GM12873 (cell line): ENCODE data around the gene DPP6.

Source experiments
- CTCF ChIP-seq: IDR thresholded peaks from 2 replicates; pipeline ENCODE4 v1.5.1; 2012; ENCODE audit warnings: low read depth, mild to moderate bottlenecking, moderate library complexity, low read length, control low read depth; ENCODE audit not compliant: insufficient read depth; ENCODE audit errors: missing control alignments

The DPP6 gene

GRCh38 chr7:154674191-154674590 lies 622.0 kb downstream of the DPP6 start:
- no peak for TF ChIP-seq CTCF

- TF ChIP-seq CTCF: no peak
Observed at GRCh38 chr7:154675560-154675959, 623.4 kb downstream of the DPP6 start.

- TF ChIP-seq CTCF: no peak
Observed at GRCh38 chr7:154676422-154677073, 624.4 kb downstream of the DPP6 start.

- TF ChIP-seq CTCF: no peak
Observed at GRCh38 chr7:154677454-154677853, 625.3 kb downstream of the DPP6 start.

GRCh38 chr7:154679379-154680053 lies 627.3 kb downstream of the DPP6 start:
- TF ChIP-seq CTCF: no peak

GRCh38 chr7:154680894-154681659 lies 628.9 kb downstream of the DPP6 start:
- TF ChIP-seq CTCF: no peak

GRCh38 chr7:154682003-154682402 lies 629.8 kb downstream of the DPP6 start:
- TF ChIP-seq CTCF: no peak
